Central memory CD8-positive, alpha-beta T cell (primary cell): Measurements from ENCODE around the gene PCP4.

Experiments used
- ATAC-seq: fragments of 150-1000 bp; cut with Tn5 transposase; replicated peaks from 2 replicates; pipeline ENCODE4 v1.10.0; 2022; ENCODE audit warnings: mild to moderate bottlenecking, moderate FRiP score, moderate number of reproducible peaks; ENCODE audit not compliant: poor library complexity, severe bottlenecking; ENCODE audit errors: extremely low read depth
- DNase-seq, 2 donors: peaks; one replicate each; pipeline ENCODE4 v3.0.0; 2021; ENCODE audit warnings: low spot score in 2 of 2
- H3K27ac Mint-ChIP-seq: one replicate; pipeline ENCODE4 v1.8.0; 2022; ENCODE audit warnings: low read depth, mild to moderate bottlenecking, moderate library complexity, mixed read lengths
- H3K27me3 Mint-ChIP-seq: one replicate; pipeline ENCODE4 v1.8.0; 2022; ENCODE audit warnings: mixed read lengths
- H3K36me3 Mint-ChIP-seq: one replicate; pipeline ENCODE4 v1.8.0; 2022; ENCODE audit warnings: mild to moderate bottlenecking, moderate library complexity, mixed read lengths; ENCODE audit not compliant: insufficient read depth
- H3K4me1 Mint-ChIP-seq: one replicate; pipeline ENCODE4 v1.8.0; 2022; ENCODE audit warnings: mixed read lengths
- H3K4me3 Mint-ChIP-seq: one replicate; pipeline ENCODE4 v1.8.0; 2022; ENCODE audit warnings: mild to moderate bottlenecking, moderate library complexity, mixed read lengths
- H3K9me3 Mint-ChIP-seq: one replicate; pipeline ENCODE4 v1.8.0; 2022; ENCODE audit warnings: mixed read lengths

The PCP4 gene

GRCh38 chr21:39971956-39972355 is 104.7 kb downstream of the PCP4 start:
- Mint-ChIP-seq H3K27me3 (no peaks in the 10 kb centered on the region), H3K4me3 (no peak overlapping the region), H3K36me3 (no peaks in the 10 kb centered on the region), H3K4me1 (no peaks in the 10 kb centered on the region), H3K9me3 (peaks cover 14% of the 10 kb centered on the region), H3K27ac (no peak overlapping the region)
- DNase-seq, result no peak
- ATAC-seq, result no peak

- Mint-ChIP-seq H3K4me1 (no peaks in the 10 kb centered on the region), H3K9me3 (peaks cover 14% of the 10 kb centered on the region)
Observed at GRCh38 chr21:39972471-39972870, 105.2 kb downstream of the PCP4 start.

DNA sequence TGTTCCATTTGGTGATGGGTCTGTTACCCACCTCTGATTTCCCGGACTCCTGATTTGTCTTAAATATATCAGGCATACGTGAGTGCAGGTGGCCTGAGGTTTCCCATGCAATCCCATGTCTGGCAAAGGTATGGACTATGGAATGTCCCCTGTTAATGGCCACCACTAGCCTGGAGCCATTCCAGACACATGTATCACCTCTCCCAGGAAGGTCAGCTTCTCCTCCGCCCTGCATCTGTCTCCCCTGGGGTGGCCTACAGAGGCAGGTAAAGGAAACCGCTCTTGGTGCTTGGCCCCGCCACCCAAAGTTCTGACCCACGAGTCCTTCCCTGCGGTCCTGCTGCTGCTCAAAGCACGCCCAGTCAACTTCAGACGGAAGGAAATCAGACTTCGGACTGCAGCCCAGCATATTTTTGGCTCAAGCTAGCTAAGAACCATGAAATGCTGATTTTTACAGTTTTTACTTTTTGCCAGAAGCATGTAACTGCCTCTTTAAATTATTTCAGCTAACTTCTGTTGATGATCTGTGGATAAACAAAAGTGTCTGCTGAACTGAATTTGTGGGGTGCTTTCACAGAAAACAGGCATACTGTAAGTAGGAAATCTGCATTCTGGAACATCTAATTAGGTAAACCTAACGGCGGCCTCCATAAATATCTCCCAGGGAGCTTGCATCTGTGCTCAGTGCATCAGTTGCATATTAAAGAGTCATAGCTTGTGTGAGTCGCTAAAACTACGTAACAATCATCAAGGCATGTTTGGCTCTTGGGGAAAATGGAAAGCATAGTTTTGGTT is 105.9 kb downstream of the PCP4 start:
- Mint-ChIP-seq H3K27ac (no peak overlapping the region), H3K36me3 (no peaks in the 10 kb centered on the region), H3K4me3 (no peak overlapping the region), H3K4me1 (no peaks in the 10 kb centered on the region), H3K9me3 (peaks cover 15% of the 10 kb centered on the region), H3K27me3 (no peaks in the 10 kb centered on the region)
- ATAC-seq (no peak), DNase-seq (no peak)

More at GRCh38 chr21:39972471-39972870, 105.2 kb downstream of the PCP4 start:
- DNase-seq (no peak), ATAC-seq (no peak)
- Mint-ChIP-seq H3K4me3 (no peak overlapping the region), H3K36me3 (no peaks in the 10 kb centered on the region), H3K27me3 (no peaks in the 10 kb centered on the region), H3K27ac (no peak overlapping the region)

GRCh38 chr21:39976800-39977199 is 109.6 kb downstream of the PCP4 start:
- DNase-seq (no peak), ATAC-seq (no peak)
- H3K9me3 Mint-ChIP-seq, result peaks cover 8% of the 10 kb centered on the region
- no peak overlapping the region for H3K4me3 Mint-ChIP-seq
- H3K36me3 Mint-ChIP-seq, result peaks cover 1% of the 10 kb centered on the region
- H3K27ac Mint-ChIP-seq, result no peak overlapping the region
- H3K4me1 Mint-ChIP-seq, result no peaks in the 10 kb centered on the region
- H3K27me3 Mint-ChIP-seq, result no peaks in the 10 kb centered on the region
